Lower leg skin (tissue), 3 donors: ENCODE data around the gene RHCE.

Source experiments
- POLR2A ChIP-seq, 2 donors: fragments of 450-650 bp; IDR thresholded peaks; one replicate each; pipeline ENCODE4 v1.6.1; 2016 to 2017; ENCODE audit warnings: antibody characterized with exemption in 2 of 2, mild to moderate bottlenecking in 1 of 2, moderate library complexity in 1 of 2
- TF ChIP-seq, protein P1 (sequence below), 3 donors: fragments of 450-650 bp; IDR thresholded peaks; one replicate each; pipeline ENCODE4 v1.5.1; 2016; ENCODE audit warnings: antibody characterized with exemption in 3 of 3, mild to moderate bottlenecking in 3 of 3, moderate library complexity in 2 of 3

DNA sequence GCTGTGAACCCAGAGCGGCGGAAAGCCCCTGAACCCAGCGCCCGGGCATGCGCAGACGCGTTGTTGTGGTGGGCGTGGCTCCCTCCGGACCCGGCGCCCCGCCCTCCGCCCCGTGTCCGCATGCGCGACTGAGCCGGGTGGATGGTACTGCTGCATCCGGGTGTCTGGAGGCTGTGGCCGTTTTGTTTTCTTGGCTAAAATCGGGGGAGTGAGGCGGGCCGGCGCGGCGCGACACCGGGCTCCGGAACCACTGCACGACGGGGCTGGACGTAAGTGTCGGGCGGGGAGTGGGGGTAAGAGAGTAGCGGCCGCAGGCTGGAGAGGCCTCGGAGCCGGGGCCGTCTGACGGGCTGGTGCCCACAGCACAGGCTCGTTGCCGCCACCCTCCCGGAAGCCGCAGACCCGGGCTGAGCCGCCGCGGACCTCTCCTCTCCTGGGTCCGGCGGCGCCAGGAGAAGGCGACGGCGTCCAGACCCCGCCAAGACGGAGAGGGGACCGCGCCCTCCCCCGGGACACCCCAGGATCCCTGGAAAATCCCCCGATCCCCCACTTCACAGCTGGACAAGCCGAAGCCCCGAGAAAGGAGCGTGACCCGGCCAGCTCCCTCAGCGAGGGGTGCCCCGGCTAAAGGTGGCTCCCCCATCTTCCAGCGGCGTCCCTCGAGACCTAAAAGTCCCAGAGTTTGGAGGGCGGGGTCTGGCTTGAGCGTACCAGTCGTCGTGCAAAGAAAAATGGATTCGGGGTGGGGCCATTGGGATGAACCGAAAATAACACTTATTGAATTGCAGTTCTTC is 82.2 kb downstream of the RHCE start, which contains the start of gene TMEM50A:
- TF ChIP-seq, protein P1, sequence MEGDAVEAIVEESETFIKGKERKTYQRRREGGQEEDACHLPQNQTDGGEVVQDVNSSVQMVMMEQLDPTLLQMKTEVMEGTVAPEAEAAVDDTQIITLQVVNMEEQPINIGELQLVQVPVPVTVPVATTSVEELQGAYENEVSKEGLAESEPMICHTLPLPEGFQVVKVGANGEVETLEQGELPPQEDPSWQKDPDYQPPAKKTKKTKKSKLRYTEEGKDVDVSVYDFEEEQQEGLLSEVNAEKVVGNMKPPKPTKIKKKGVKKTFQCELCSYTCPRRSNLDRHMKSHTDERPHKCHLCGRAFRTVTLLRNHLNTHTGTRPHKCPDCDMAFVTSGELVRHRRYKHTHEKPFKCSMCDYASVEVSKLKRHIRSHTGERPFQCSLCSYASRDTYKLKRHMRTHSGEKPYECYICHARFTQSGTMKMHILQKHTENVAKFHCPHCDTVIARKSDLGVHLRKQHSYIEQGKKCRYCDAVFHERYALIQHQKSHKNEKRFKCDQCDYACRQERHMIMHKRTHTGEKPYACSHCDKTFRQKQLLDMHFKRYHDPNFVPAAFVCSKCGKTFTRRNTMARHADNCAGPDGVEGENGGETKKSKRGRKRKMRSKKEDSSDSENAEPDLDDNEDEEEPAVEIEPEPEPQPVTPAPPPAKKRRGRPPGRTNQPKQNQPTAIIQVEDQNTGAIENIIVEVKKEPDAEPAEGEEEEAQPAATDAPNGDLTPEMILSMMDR (IDR thresholded peaks at IDR 0.05) = no peak
- no peak for TF ChIP-seq POLR2A (IDR thresholded peaks at IDR 0.05)
